GM12891 (cell line): ENCODE results near the gene HTD2.
"Not testable (repeated sequence)": the region's sequence is repeated elsewhere in the genome, so short reads cannot be mapped to it uniquely, and the experiment has no call there.

Experiments
- DNase-seq: peaks from one replicate; pipeline ENCODE4 v3.0.0; 2011; ENCODE audit warnings: low spot score; ENCODE audit not compliant: insufficient read length
- FAIRE-seq: peaks from 2 replicates; lab custom pipeline; 2011; peaks lifted over from hg19 to GRCh38; lab: Jason Lieb, UNC
- PAX5 ChIP-seq: IDR thresholded peaks from 2 replicates; pipeline ENCODE4 v1.6.1; 2011; ENCODE audit warnings: low read length, moderate library complexity, mild to moderate bottlenecking; ENCODE audit not compliant: insufficient read depth, severe bottlenecking
- POLR2A ChIP-seq: IDR thresholded peaks from 2 replicates; pipeline ENCODE4 v1.6.1; 2011; ENCODE audit warnings: low read depth, low read length, control low read depth
- POLR2AphosphoS5 ChIP-seq: IDR thresholded peaks from 2 replicates; pipeline ENCODE4 v1.6.1; 2011; ENCODE audit warnings: low read depth, low read length, control low read depth
- POU2F2 ChIP-seq: IDR thresholded peaks from 2 replicates; pipeline ENCODE4 v1.6.1; 2011; ENCODE audit warnings: low read depth, mild to moderate bottlenecking, control low read depth, low read length, moderate library complexity
- SPI1 ChIP-seq: IDR thresholded peaks from 2 replicates; pipeline ENCODE4 v1.6.1; 2011; ENCODE audit warnings: low read depth, low read length, control low read depth
- TAF1 ChIP-seq: IDR thresholded peaks from 2 replicates; pipeline ENCODE4 v1.6.1; 2011; ENCODE audit warnings: low read depth, low read length, control low read depth

HTD2 gene

GRCh38 chr3:58274027-58274614, 32.2 kb upstream of the HTD2 start:
- DNase-seq (no peak), FAIRE-seq (no peak)

GRCh38 chr3:58281069-58281468, 25.3 kb upstream of the HTD2 start:
- DNase-seq = no peak
- no peak for TF ChIP-seq POLR2AphosphoS5
- no peak for FAIRE-seq

More at GRCh38 chr3:58274027-58274614, 32.2 kb upstream of the HTD2 start:
- no peak for TF ChIP-seq SPI1
- no peak for TF ChIP-seq POLR2AphosphoS5
- no peak for TF ChIP-seq TAF1
- TF ChIP-seq POU2F2 = no peak
- no peak for TF ChIP-seq POLR2A
- TF ChIP-seq PAX5 = no peak

GRCh38 chr3:58285334-58285733, 21.0 kb upstream of the HTD2 start:
- no peak for DNase-seq
- no peak for FAIRE-seq
- TF ChIP-seq PAX5 = no peak
- TF ChIP-seq SPI1 = no peak
- no peak for TF ChIP-seq POLR2AphosphoS5
- TF ChIP-seq TAF1 = no peak
- TF ChIP-seq POLR2A = no peak
- no peak for TF ChIP-seq POU2F2

DNA sequence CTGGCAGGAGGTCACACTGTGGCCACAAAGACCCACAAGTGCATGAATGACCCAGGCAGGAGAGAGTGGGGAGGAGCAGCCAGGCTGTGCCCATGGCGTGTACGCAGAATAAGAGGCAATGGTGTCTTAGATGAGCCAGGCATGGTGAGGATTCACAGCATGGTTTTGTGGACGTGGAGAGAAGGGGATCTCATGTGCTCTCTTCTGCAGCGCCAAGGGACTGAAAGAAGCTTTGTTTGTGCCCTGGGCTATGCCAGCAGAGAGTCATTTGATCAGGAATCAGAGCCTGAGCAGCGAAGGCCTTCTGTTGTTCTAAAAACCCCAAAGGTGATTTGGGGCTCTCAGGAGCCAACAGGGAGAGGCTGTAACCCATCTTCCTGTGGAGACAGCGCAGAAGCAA, 19.0 kb upstream of the HTD2 start:
- DNase-seq (no peak), FAIRE-seq (no peak)
- TF ChIP-seq POU2F2 = no peak
- TF ChIP-seq SPI1 = no peak
- TF ChIP-seq TAF1 = no peak
- no peak for TF ChIP-seq POLR2AphosphoS5
- TF ChIP-seq PAX5 = no peak
- no peak for TF ChIP-seq POLR2A

- no peak for DNase-seq
- TF ChIP-seq TAF1 = no peak
- TF ChIP-seq POLR2A = no peak
- TF ChIP-seq SPI1 = no peak
- TF ChIP-seq POU2F2 = no peak
- no peak for TF ChIP-seq PAX5
- TF ChIP-seq POLR2AphosphoS5 = no peak
- no peak for FAIRE-seq
These were observed 18.1 kb upstream of the HTD2 start for GRCh38 chr3:58288011-58288728.

- FAIRE-seq = not testable (repeated sequence)
These were observed 17.2 kb upstream of the HTD2 start for GRCh38 chr3:58288964-58289613.

DNA sequence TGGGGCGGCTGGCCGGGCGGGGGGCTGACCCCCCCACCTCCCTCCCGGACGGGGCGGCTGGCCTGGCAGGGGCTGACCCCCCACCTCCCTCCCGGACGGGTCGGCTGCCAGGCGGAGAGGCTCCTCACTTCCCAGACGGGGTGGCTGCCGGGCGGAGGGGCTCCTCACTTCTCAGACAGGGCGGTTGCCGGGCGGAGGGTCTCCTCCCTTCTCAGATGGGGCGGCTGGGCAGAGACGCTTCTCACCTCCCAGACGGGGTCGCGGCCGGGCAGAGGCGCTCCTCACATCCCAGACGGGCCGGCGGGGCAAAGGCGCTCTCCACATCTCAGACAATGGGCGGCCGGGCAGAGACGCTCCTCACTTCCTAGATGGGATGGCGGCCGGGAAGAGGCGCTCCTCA, 15.9 kb upstream of the HTD2 start:
- not testable (repeated sequence) for FAIRE-seq, DNase-seq

More at GRCh38 chr3:58288964-58289613, 17.2 kb upstream of the HTD2 start:
- not testable (repeated sequence) for DNase-seq

DNA sequence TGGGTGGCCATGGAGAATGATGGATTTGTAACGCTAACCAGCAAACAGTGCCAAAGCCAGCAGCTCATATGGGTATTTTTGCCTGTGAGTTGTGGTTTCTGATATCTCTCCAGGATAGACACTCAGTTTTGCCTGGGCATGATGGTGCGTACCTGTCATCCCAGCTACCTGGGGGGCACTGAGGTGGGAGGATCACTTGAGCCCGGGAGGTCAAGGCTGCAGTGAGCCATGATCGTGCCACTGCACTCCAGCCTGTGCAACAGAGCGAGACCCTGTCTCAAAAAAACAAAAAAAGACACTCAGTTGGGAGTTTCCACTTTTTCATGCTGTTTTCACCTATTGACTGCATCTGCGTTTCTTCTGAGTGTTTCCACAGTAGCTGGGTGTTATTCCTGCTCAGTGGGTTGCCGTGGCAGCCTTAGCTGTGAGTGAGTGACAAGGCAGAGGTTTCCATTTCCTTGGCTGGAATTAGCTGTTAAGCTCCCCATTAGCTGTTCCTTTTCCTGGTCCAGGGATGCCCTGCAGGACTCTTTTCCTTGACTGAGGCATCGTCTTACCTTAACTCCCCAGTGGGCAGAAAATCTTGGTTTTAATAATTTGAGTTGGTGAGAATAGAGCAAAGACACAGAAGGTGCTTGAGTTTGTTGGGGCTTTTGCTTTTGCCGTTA, 14.5 kb upstream of the HTD2 start:
- no peak for DNase-seq
- TF ChIP-seq TAF1 = no peak
- TF ChIP-seq PAX5 = no peak
- no peak for TF ChIP-seq SPI1
- TF ChIP-seq POLR2AphosphoS5 = no peak
- no peak for TF ChIP-seq POLR2A
- TF ChIP-seq POU2F2 = no peak
- FAIRE-seq = no peak

- FAIRE-seq = no peak
- no peak for TF ChIP-seq PAX5
- no peak for TF ChIP-seq POLR2AphosphoS5
- no peak for TF ChIP-seq TAF1
- no peak for TF ChIP-seq POU2F2
- no peak for TF ChIP-seq POLR2A
- TF ChIP-seq SPI1 = no peak
- no peak for DNase-seq
These were observed 13.5 kb upstream of the HTD2 start for GRCh38 chr3:58292866-58293265.

- DNase-seq (no peak), FAIRE-seq (no peak)
- TF ChIP-seq POLR2A = no peak
- no peak for TF ChIP-seq POLR2AphosphoS5
- TF ChIP-seq PAX5 = no peak
- no peak for TF ChIP-seq POU2F2
- no peak for TF ChIP-seq SPI1
- TF ChIP-seq TAF1 = no peak
These were observed 12.8 kb upstream of the HTD2 start for GRCh38 chr3:58293516-58293915.
